HCT116 (cell line): ENCODE results near the gene C2. TPM values are rescaled to one million over a fixed set of nuclear protein-coding genes. Genes with fewer than 3 reads are reported as not detected.

Experiments
- ATAC-seq: fragments of 200-7000 bp; cut with Tn5 transposase; 2 replicates; pipeline ENCODE4 v1.9.1; 2020; ENCODE audit warnings: mild to moderate bottlenecking, moderate library complexity
- BruUV-seq: library from RNA; stranded (reverse); fragments of 400-500 nt; replicated peaks from 2 replicates; lab custom pipeline; 2021; lab: Mats Ljungman, UMichigan
- CTCF ChIA-PET: fragments of 300-600 bp; sonication (Branson Sonifier 250); formaldehyde crosslinking; loops from one replicate; lab custom pipeline; 2021; ENCODE audit warnings: antibody characterized with exemption; lab: Charles Lee
- POLR2A ChIA-PET: fragments of 300-600, 350-600 bp; sonication (Branson Sonifier 250); formaldehyde crosslinking; loops from one replicate; lab custom pipeline; 2021; ENCODE audit warnings: antibody characterized with exemption; lab: Charles Lee
- RAD21 ChIA-PET, 2 experiments: fragments of 300-600 bp; sonication (Branson Sonifier 250); formaldehyde crosslinking; loops; one replicate each; lab custom pipeline; 2023; ENCODE audit warnings: low total read pairs in 2 of 2; ENCODE audit not compliant: uncharacterized antibody in 2 of 2, unreplicated experiment in 2 of 2, low non-redundant PET in 1 of 2; lab: Charles Lee
- DNase-seq: peaks from one replicate; pipeline ENCODE4 v3.0.0-alpha.2; 2010; ENCODE audit warnings: low read depth, low spot score
- H2AFZ ChIP-seq: fragments of 200-600 bp; shearing (Covaris generic), sonication (generic); 2 replicates; pipeline ENCODE4 v1.6.1; 2017; ENCODE audit warnings: low read depth, mixed run types, mixed read lengths, antibody characterized with exemption, low read length; ENCODE audit not compliant: poor library complexity, severe bottlenecking
- H3K27ac ChIP-seq: 2 replicates; pipeline ENCODE4 v1.5.1; 2012; ENCODE audit warnings: low read depth, low read length
- H3K27me3 ChIP-seq: fragments of 200-600 bp; sonication (generic); 2 replicates; pipeline ENCODE4 v1.6.1; 2016; ENCODE audit warnings: mixed run types, low read length, mixed read lengths; ENCODE audit not compliant: insufficient read depth
- H3K36me3 ChIP-seq, 2 experiments: fragments of 200-500 bp in 1 of 2; fragments of 200-600 bp in 1 of 2; sonication (Bioruptor generic) in 1 of 2; sonication (generic) in 1 of 2; 2 replicates each; pipeline versions ENCODE4 v1.5.1 to v1.6.1; 2014 to 2016; ENCODE audit warnings: low read length in 2 of 2, inconsistent platforms in 1 of 2, mixed read lengths in 1 of 2, mixed run types in 1 of 2; ENCODE audit not compliant: insufficient read depth in 2 of 2, control insufficient read depth in 1 of 2
- H3K4me1 ChIP-seq, 2 experiments: fragments of 200-600 bp in 1 of 2; sonication (generic) in 1 of 2; 2 replicates each; pipeline versions ENCODE4 v1.5.1 to v1.6.1; 2012 to 2017; ENCODE audit warnings: low read length in 2 of 2, inconsistent platforms in 1 of 2, mild to moderate bottlenecking in 1 of 2, mixed read lengths in 1 of 2, mixed run types in 1 of 2, moderate library complexity in 1 of 2; ENCODE audit not compliant: insufficient read depth in 2 of 2, control insufficient read depth in 1 of 2
- H3K4me2 ChIP-seq: fragments of 200-600 bp; sonication (generic); 2 replicates; pipeline ENCODE4 v1.6.1; 2017; ENCODE audit warnings: mixed run types, low read length, mixed read lengths
- H3K4me3 ChIP-seq, 2 experiments: fragments of 200-600 bp in 1 of 2; sonication (generic) in 1 of 2; replicated peaks in 1 of 2; 2 replicates each; pipeline ENCODE4 v1.5.1; 2011 to 2016; ENCODE audit warnings: low read length in 2 of 2, control low read depth in 1 of 2, low read depth in 1 of 2, mild to moderate bottlenecking in 1 of 2, mixed read lengths in 1 of 2, mixed run types in 1 of 2
- H3K79me2 ChIP-seq: fragments of 200-600 bp; sonication (generic); 2 replicates; pipeline ENCODE4 v1.6.1; 2017; ENCODE audit warnings: mild to moderate bottlenecking, mixed run types, low read length, moderate library complexity, mixed read lengths; ENCODE audit not compliant: insufficient read depth
- H3K9ac ChIP-seq: fragments of 200-600 bp; sonication (generic); 2 replicates; pipeline ENCODE4 v1.6.1; 2016; ENCODE audit warnings: low read length, mixed read lengths
- H3K9me2 ChIP-seq: fragments of 200-600 bp; sonication (generic), shearing (Covaris generic); 2 replicates; pipeline ENCODE4 v1.6.1; 2017; ENCODE audit warnings: mixed run types, mild to moderate bottlenecking, moderate library complexity; ENCODE audit not compliant: insufficient read depth
- H3K9me3 ChIP-seq, 2 experiments: fragments of 200-500 bp in 1 of 2; fragments of 200-600 bp in 1 of 2; sonication (Bioruptor generic) in 1 of 2; sonication (generic) in 1 of 2; 2 replicates each; pipeline ENCODE4 v1.6.1; 2014 to 2017; ENCODE audit warnings: low read length in 2 of 2, mixed read lengths in 2 of 2, inconsistent platforms in 1 of 2, low read depth in 1 of 2, mild to moderate bottlenecking in 1 of 2, mixed run types in 1 of 2, moderate library complexity in 1 of 2; ENCODE audit not compliant: control insufficient read depth in 1 of 2, insufficient read depth in 1 of 2
- H4K20me1 ChIP-seq: fragments of 200-600 bp; sonication (generic), shearing (Covaris generic); 2 replicates; pipeline ENCODE4 v1.6.1; 2017; ENCODE audit warnings: mixed run types, mild to moderate bottlenecking, moderate library complexity; ENCODE audit not compliant: insufficient read depth
- ATF3 ChIP-seq: IDR thresholded peaks from 2 replicates; pipeline ENCODE4 v1.6.1; 2012
- CBX3 ChIP-seq: IDR thresholded peaks from 2 replicates; pipeline ENCODE4 v1.6.1; 2012; ENCODE audit warnings: low read depth
- CEBPB ChIP-seq: IDR thresholded peaks from 2 replicates; pipeline ENCODE4 v1.6.1; 2012; ENCODE audit warnings: low read depth
- CTCF ChIP-seq, 3 experiments: fragments of 200-600 bp in 1 of 3; sonication (generic) in 1 of 3; IDR thresholded peaks in 2 of 3; conservative IDR thresholded peaks in 1 of 3; 2 replicates each; pipeline ENCODE4 v1.5.1; 2012 to 2017; ENCODE audit warnings: low read depth in 2 of 3, low read length in 2 of 3, antibody characterized with exemption in 1 of 3, borderline replicate concordance in 1 of 3, control low read depth in 1 of 3, mild to moderate bottlenecking in 1 of 3, mixed read lengths in 1 of 3, mixed run types in 1 of 3, moderate library complexity in 1 of 3; ENCODE audit not compliant: insufficient read depth in 1 of 3
- EGR1 ChIP-seq: IDR thresholded peaks from 2 replicates; pipeline ENCODE4 v1.6.1; 2012; ENCODE audit warnings: low read depth
- EZH2 ChIP-seq: fragments of 200-600 bp; sonication (generic); IDR thresholded peaks from 2 replicates; pipeline ENCODE4 v1.6.1; 2017; ENCODE audit warnings: antibody characterized with exemption, mixed run types
- EZH2phosphoT487 ChIP-seq: fragments of 200-600 bp; IDR thresholded peaks from 2 replicates; pipeline ENCODE4 v1.6.1; 2018; ENCODE audit warnings: antibody characterized with exemption, borderline replicate concordance
- FOSL1 ChIP-seq: IDR thresholded peaks from 2 replicates; pipeline ENCODE4 v1.6.1; 2012; ENCODE audit warnings: low read depth
- JUND ChIP-seq: IDR thresholded peaks from 2 replicates; pipeline ENCODE4 v1.6.1; 2012
- MAX ChIP-seq: IDR thresholded peaks from 2 replicates; pipeline ENCODE4 v1.6.1; 2012
- POLR2A ChIP-seq: IDR thresholded peaks from 2 replicates; pipeline ENCODE4 v1.7.0; 2011; ENCODE audit warnings: borderline replicate concordance; ENCODE audit not compliant: insufficient read depth, insufficient read length; ENCODE audit errors: extremely low read depth
- POLR2AphosphoS5 ChIP-seq: IDR thresholded peaks from 2 replicates; pipeline ENCODE4 v1.6.1; 2011; ENCODE audit warnings: mild to moderate bottlenecking, low read depth, low read length, moderate library complexity
- REST ChIP-seq: IDR thresholded peaks from 2 replicates; pipeline ENCODE4 v1.6.1; 2012; ENCODE audit warnings: low read depth
- SIN3A ChIP-seq: IDR thresholded peaks from 2 replicates; pipeline ENCODE4 v1.6.1; 2012; ENCODE audit warnings: low read depth
- SRF ChIP-seq: IDR thresholded peaks from 2 replicates; pipeline ENCODE4 v1.6.1; 2012; ENCODE audit warnings: low read depth
- TCF7L2 ChIP-seq: IDR thresholded peaks from 2 replicates; pipeline ENCODE4 v1.7.0; 2011; ENCODE audit warnings: borderline replicate concordance, inconsistent platforms; ENCODE audit not compliant: insufficient read depth, insufficient read length; ENCODE audit errors: extremely low read depth
- YY1 ChIP-seq: IDR thresholded peaks from 2 replicates; pipeline ENCODE4 v1.6.1; 2011; ENCODE audit warnings: low read length, low read depth, moderate library complexity, mild to moderate bottlenecking; ENCODE audit not compliant: insufficient replicate concordance; ENCODE audit errors: extremely low read depth
- ZBTB33 ChIP-seq: IDR thresholded peaks from 2 replicates; pipeline ENCODE4 v1.6.1; 2011; ENCODE audit warnings: mild to moderate bottlenecking, low read length, moderate library complexity; ENCODE audit not compliant: insufficient replicate concordance; ENCODE audit errors: extremely low read depth
- ZFX ChIP-seq: fragments of 450-650 bp; IDR thresholded peaks from 2 replicates; pipeline ENCODE4 v1.6.1; 2017
- intact Hi-C: fragments of 100-400 bp; cut with micrococcal nuclease; formaldehyde crosslinking; loops from 2 replicates; pipeline ENCODE4 v1.10.0; 2022
- total RNA-seq: library from RNA; stranded (reverse); gene quantifications from one replicate; pipeline ENCODE4 v1.2.1, GENCODE V29; 2021; ENCODE audit not compliant: unreplicated experiment

The C2 gene
- total RNA-seq, 1 experiment from 2014 or later, result 3.1 TPM

- H3K9me3 ChIP-seq, result no peaks in the 10 kb centered on the region
- H3K9me2 ChIP-seq, result no peaks in the 10 kb centered on the region
- intact Hi-C loops, result no loop called here
- H2AFZ ChIP-seq, result no peak overlapping the region
- H3K27ac ChIP-seq, result no peak overlapping the region
- no peak overlapping the region for H3K4me3 ChIP-seq
- H4K20me1 ChIP-seq, result no peaks in the 10 kb centered on the region
- POLR2A ChIA-PET, result no interaction called here
- H3K36me3 ChIP-seq, result peaks cover 54 to 76% of the 10 kb centered on the region in 2 experiments
- H3K27me3 ChIP-seq, result no peaks in the 10 kb centered on the region
- H3K4me2 ChIP-seq, result no peak overlapping the region
- TF ChIP-seq ZBTB33, result no peak
- TF ChIP-seq SRF, result no peak
- no peak for TF ChIP-seq POLR2A
- no peak for TF ChIP-seq MAX
- TF ChIP-seq CBX3, result no peak
- TF ChIP-seq TCF7L2, result no peak
- TF ChIP-seq CTCF (IDR thresholded peaks at IDR 0.05 in 2 of 3, conservative IDR thresholded peaks at IDR 0.05 in 1 of 3; ENCODE audit: borderline replicate concordance in 1 of 3, insufficient read depth in 1 of 3, low read depth in 2 of 3, low read length in 2 of 3), result no peak
- no peak for TF ChIP-seq FOSL1
- TF ChIP-seq ZFX, result no peak
- no peak for TF ChIP-seq POLR2AphosphoS5
- no peak for TF ChIP-seq YY1
- TF ChIP-seq EZH2phosphoT487, result no peak
- no peak for TF ChIP-seq EGR1
- TF ChIP-seq EZH2, result no peak
- no peak for TF ChIP-seq ATF3
- TF ChIP-seq REST, result no peak
- no peak for TF ChIP-seq JUND
- TF ChIP-seq CEBPB, result no peak
- no peak for TF ChIP-seq SIN3A
- RAD21 ChIA-PET, result no interaction called here
- CTCF ChIA-PET, result no interaction called here
- DNase-seq (no peak), ATAC-seq (no peak)
- no TSS peak for BruUV-seq
- no peaks in the 10 kb centered on the region for H3K79me2 ChIP-seq
- no peak overlapping the region for H3K9ac ChIP-seq
- no peaks in the 10 kb centered on the region for H3K4me1 ChIP-seq
These were observed 42.9 kb upstream of the C2 start for GRCh38 chr6:31884528-31885035.
